ENCODE data around the gene GBP7. TPM values are rescaled to one million over a fixed set of nuclear protein-coding genes. Genes with fewer than 3 reads are reported as not detected.

Gene GBP7
- total and polyA plus RNA-seq, 8 donors = 0.09 TPM; not detected in 7

- TF ChIP-seq CTCF (IDR thresholded peaks at IDR 0.05) = no peak
- ATAC-seq (peak in 3 of 4 donors; percentile 61 to 83 (median 76)), DNase-seq (peak in 2 of 6 donors; percentile 30 to 61), FAIRE-seq (no peak)
- H3K4me1 ChIP-seq = peaks cover 0 to 3% (median 0%) of the 10 kb centered on the region in 3 donors
- peak within 1 kb of the TSS in 2 of 4 donors; percentile 2 to 36 for H3K27ac ChIP-seq
- WGBS, 2 donors = 20 to 24% methylated on average over 21 of the region's 21 CpGs
- peak within 1 kb of the TSS in 2 of 4 donors; percentile 24 to 47 for H3K4me3 ChIP-seq
- no peaks in the 10 kb centered on the region for H3K36me3 ChIP-seq
- intact Hi-C loops (cut with DNase I) = no loop called here
- H3K9me3 ChIP-seq = no peaks in the 10 kb centered on the region
- peaks cover 0 to 5% (median 0%) of the 10 kb centered on the region in 4 donors for H3K27me3 ChIP-seq
These were observed 22.8 kb upstream of the GBP7 start, which contains the start of gene GBP4 for GRCh38 chr1:89198491-89199072. Gene GBP4 (minus strand): TSS chr1:89198942. CDS start chr1:89198834, 108 bp downstream.

GRCh38 chr1:89198081-89198480, 22.3 kb upstream of the GBP7 start:
- 5 to 8% methylated on average over 8 of the region's 8 CpGs for WGBS, 2 donors
- ATAC-seq (peak in 1 of 4 donors; percentile 22), DNase-seq (no peak), FAIRE-seq (no peak)
- no peak for TF ChIP-seq CTCF (IDR thresholded peaks at IDR 0.05)
- H3K4me3 ChIP-seq = peak overlapping the region in 2 of 4 donors; percentile 24 to 47
- intact Hi-C loops (cut with DNase I) = no loop called here
- H3K27me3 ChIP-seq = peaks cover 0 to 5% (median 0%) of the 10 kb centered on the region in 4 donors
- H3K9me3 ChIP-seq = no peaks in the 10 kb centered on the region
- no peaks in the 10 kb centered on the region for H3K36me3 ChIP-seq
- H3K4me1 ChIP-seq = peaks cover 0 to 3% (median 0%) of the 10 kb centered on the region in 3 donors
- H3K27ac ChIP-seq = peak overlapping the region in 2 of 4 donors; percentile 2 to 36

GRCh38 chr1:89195476-89195875, 19.7 kb upstream of the GBP7 start:
- Histone ChIP-seq H3K27ac (no peak overlapping the region), H3K27me3 (peaks cover 0 to 5% (median 0%) of the 10 kb centered on the region in 4 donors), H3K4me3 (no peak overlapping the region), H3K36me3 (no peaks in the 10 kb centered on the region), H3K4me1 (peaks cover 0 to 3% (median 0%) of the 10 kb centered on the region in 3 donors), H3K9me3 (no peaks in the 10 kb centered on the region)
- TF ChIP-seq CTCF (IDR thresholded peaks at IDR 0.05) = no peak
- DNase-seq = no peak
- FAIRE-seq = no peak
- WGBS, 2 donors = 89 to 90% methylated on average over 3 of the region's 3 CpGs
- intact Hi-C loops (cut with DNase I) = no loop called here
- no peak for ATAC-seq

- no peaks in the 10 kb centered on the region for H3K4me1 ChIP-seq
- H3K27ac ChIP-seq = no peak overlapping the region
- DNase-seq (no peak), FAIRE-seq (no peak), ATAC-seq (no peak)
- H3K4me3 ChIP-seq = no peak overlapping the region
- WGBS, 2 donors = 83 to 86% methylated on average over 5 of the region's 5 CpGs
- H3K27me3 ChIP-seq = no peaks in the 10 kb centered on the region
- no peaks in the 10 kb centered on the region for H3K9me3 ChIP-seq
- H3K36me3 ChIP-seq = no peaks in the 10 kb centered on the region
- no peak for TF ChIP-seq CTCF (IDR thresholded peaks at IDR 0.05)
- intact Hi-C loops (cut with DNase I) = no loop called here
These were observed 15.5 kb upstream of the GBP7 start for GRCh38 chr1:89191314-89191713.

GRCh38 chr1:89190017-89190416, 14.2 kb upstream of the GBP7 start:
- no peak for TF ChIP-seq CTCF (IDR thresholded peaks at IDR 0.05)
- intact Hi-C loops (cut with DNase I) = no loop called here
- Histone ChIP-seq H3K27me3 (no peaks in the 10 kb centered on the region), H3K27ac (no peak overlapping the region), H3K4me1 (no peaks in the 10 kb centered on the region), H3K9me3 (no peaks in the 10 kb centered on the region), H3K4me3 (no peak overlapping the region), H3K36me3 (no peaks in the 10 kb centered on the region)
- ATAC-seq (no peak), DNase-seq (no peak), FAIRE-seq (no peak)
- 75 to 77% methylated on average over 4 of the region's 4 CpGs for WGBS, 2 donors
